HepG2 (cell line): ENCODE results near the gene VEGFB. TPM values are rescaled to one million over a fixed set of nuclear protein-coding genes. Genes with fewer than 3 reads are reported as not detected.

Source experiments
- ATAC-seq: fragments of 200-7000 bp; cut with Tn5 transposase; 3 replicates; pipeline ENCODE4 v1.9.1; 2020; ENCODE audit warnings: mild to moderate bottlenecking, moderate library complexity
- BruUV-seq: library from RNA; stranded (reverse); fragments of 400-500 nt; replicated peaks from 2 replicates; lab custom pipeline; 2021; lab: Mats Ljungman, UMichigan
- CTCF ChIA-PET: fragments of 300-600 bp; formaldehyde crosslinking; extraction: SDS; loops from one replicate; lab custom pipeline; 2021; ENCODE audit warnings: low total read pairs, inconsistent platforms, low intra/inter-chr PET ratio; lab: Yijun Ruan, JAX
- POLR2A ChIA-PET: fragments of 350-600 bp; sonication (Branson Sonifier 250); formaldehyde crosslinking; loops from one replicate; lab custom pipeline; 2020; ENCODE audit warnings: antibody characterized with exemption, inconsistent platforms; lab: Yijun Ruan, JAX
- DNase-seq: peaks from one replicate; pipeline ENCODE4 v3.0.0-alpha.2; 2015; ENCODE audit warnings: low spot score
- FAIRE-seq: peaks from 3 replicates; lab custom pipeline; 2011; peaks lifted over from hg19 to GRCh38; lab: Jason Lieb, UNC
- H2AFZ ChIP-seq: one replicate; pipeline ENCODE4 v1.6.1; 2011; ENCODE audit warnings: low read length, inconsistent platforms
- H3K27ac ChIP-seq: fragments of 300-600 bp; 3 replicates; pipeline ENCODE4 v1.8.0; 2011; ENCODE audit warnings: mixed run types, mild to moderate bottlenecking, mixed read lengths, low read length, inconsistent platforms; ENCODE audit not compliant: insufficient read depth; ENCODE audit errors: extremely low read length
- H3K27me3 ChIP-seq, 2 experiments: fragments of 200-600 bp in 1 of 2; 2 replicates in 1 of 2; 3 replicates in 1 of 2; pipeline versions ENCODE4 v1.6.0 to v1.8.0; 2011; ENCODE audit warnings: low read length in 2 of 2, mild to moderate bottlenecking in 2 of 2, moderate library complexity in 2 of 2, inconsistent platforms in 1 of 2; ENCODE audit not compliant: insufficient read depth in 2 of 2, control insufficient read depth in 1 of 2
- H3K36me3 ChIP-seq, 2 experiments: fragments of 200-600 bp in 1 of 2; replicated peaks in 1 of 2; 2 replicates in 1 of 2; 3 replicates in 1 of 2; pipeline versions ENCODE4 v1.5.1 to v1.8.0; 2011; ENCODE audit warnings: low read length in 2 of 2, inconsistent platforms in 1 of 2; ENCODE audit not compliant: insufficient read depth in 2 of 2, control insufficient read depth in 1 of 2
- H3K4me1 ChIP-seq: 2 replicates; pipeline ENCODE4 v1.5.1; 2012; ENCODE audit warnings: low read length, inconsistent platforms; ENCODE audit not compliant: insufficient read depth
- H3K4me2 ChIP-seq: 2 replicates; pipeline ENCODE4 v1.6.0; 2011; ENCODE audit warnings: low read depth, low read length, inconsistent platforms
- H3K4me3 ChIP-seq, 3 experiments: fragments of 200-600 bp in 1 of 3; sonication (generic), shearing (Covaris generic) in 1 of 3; replicated peaks in 1 of 3; 2 replicates each; pipeline ENCODE4 v1.5.1; 2011 to 2016; ENCODE audit warnings: low read length in 3 of 3, inconsistent platforms in 2 of 3, low read depth in 2 of 3, mild to moderate bottlenecking in 2 of 3, control low read depth in 1 of 3, mixed read lengths in 1 of 3; ENCODE audit not compliant: insufficient read depth in 1 of 3
- H3K79me2 ChIP-seq: one replicate; pipeline ENCODE4 v1.6.1; 2011; ENCODE audit warnings: low read length, inconsistent platforms; ENCODE audit not compliant: insufficient read depth
- H3K9ac ChIP-seq: 2 replicates; pipeline ENCODE4 v1.6.0; 2011; ENCODE audit warnings: mild to moderate bottlenecking, low read depth, low read length, inconsistent platforms; ENCODE audit not compliant: insufficient read depth
- H3K9me3 ChIP-seq: 2 replicates; pipeline ENCODE4 v1.5.1; 2012; ENCODE audit warnings: mild to moderate bottlenecking, low read length
- H4K20me1 ChIP-seq: 2 replicates; pipeline ENCODE4 v1.6.0; 2011; ENCODE audit warnings: inconsistent platforms, mild to moderate bottlenecking, low read length, moderate library complexity; ENCODE audit not compliant: insufficient read depth
- ATF1 ChIP-seq: IDR thresholded peaks from 2 replicates; pipeline ENCODE4 v1.6.1; 2016; ENCODE audit warnings: mild to moderate bottlenecking, control low read depth
- EED ChIP-seq: sonication (generic); formaldehyde crosslinking; IDR thresholded peaks from 2 replicates; pipeline ENCODE4 v1.5.0; 2020; ENCODE audit warnings: mild to moderate bottlenecking, missing genetic modification reagents
- MTA3 ChIP-seq: sonication (generic); formaldehyde crosslinking; IDR thresholded peaks from 2 replicates; pipeline ENCODE4 v1.4.0; 2020; ENCODE audit warnings: missing genetic modification reagents
- RAD21 ChIP-seq: fragments of 450-650 bp; formaldehyde crosslinking; IDR thresholded peaks from 2 replicates; pipeline ENCODE4 v1.5.0; 2020; ENCODE audit warnings: mild to moderate bottlenecking
- RXRB ChIP-seq: IDR thresholded peaks from 2 replicates; pipeline ENCODE4 v1.6.1; 2016; ENCODE audit warnings: borderline replicate concordance, missing genetic modification reagents, missing compliant biosample characterization
- SAP130 ChIP-seq: IDR thresholded peaks from 2 replicates; pipeline ENCODE4 v1.6.1; 2016; ENCODE audit warnings: low read depth
- SMAD3 ChIP-seq: sonication (generic); formaldehyde crosslinking; IDR thresholded peaks from 2 replicates; pipeline ENCODE4 v1.4.0; 2020; ENCODE audit warnings: missing genetic modification reagents
- SMC3 ChIP-seq: IDR thresholded peaks from 2 replicates; pipeline ENCODE4 v1.6.1; 2011; ENCODE audit warnings: low read length, improper control_type of control experiment
- SP140L ChIP-seq: sonication (generic); formaldehyde crosslinking; IDR thresholded peaks from 2 replicates; pipeline ENCODE4 v1.4.0; 2020; ENCODE audit warnings: missing genetic modification reagents, borderline replicate concordance
- SRSF4 ChIP-seq: fragments of 200-400 bp; formaldehyde crosslinking; IDR thresholded peaks from one replicate; pipeline ENCODE4 v1.6.1; 2018; ENCODE audit warnings: mild to moderate bottlenecking, low read depth, low read length, moderate library complexity; ENCODE audit not compliant: poor library complexity, severe bottlenecking
- TEAD3 ChIP-seq: optimal IDR thresholded peaks from 2 replicates; pipeline ENCODE3; 2016; ENCODE audit warnings: borderline replicate concordance
- ZNF788 ChIP-seq: sonication (generic); formaldehyde crosslinking; IDR thresholded peaks from 2 replicates; pipeline ENCODE4 v1.5.0; 2020; ENCODE audit warnings: mild to moderate bottlenecking, missing genetic modification reagents, borderline replicate concordance
- WGBS: methylation state at CpG from one replicate; pipeline ENCODE4 v1.1.6; 2017; ENCODE audit warnings: low lambda C conversion rate; 5-methylcytosine and 5-hydroxymethylcytosine counted together
- in situ Hi-C: cut with HindIII; loops from 2 replicates; pipeline ENCODE4 v1.10.0; 2017; ENCODE audit warnings: low pct_unique_long_range_greater_than_20kb; ENCODE audit not compliant: extremely low pct_ligation_motif_present
- intact Hi-C: fragments of 100-400 bp; cut with micrococcal nuclease; formaldehyde crosslinking; loops from one replicate; pipeline ENCODE4 v1.10.0; 2022; ENCODE audit not compliant: unreplicated experiment
- polyA plus RNA-seq, 8 experiments: library from polyadenylated mRNA; depleted of rRNA in 3 of 8; stranded (reverse) in 7 of 8; unstranded in 1 of 8; fragments of >200 nt; fragmentation: Illumina TruSeq in 4 of 8; extraction: Trizol in 4 of 8; gene quantifications; 2 replicates each; pipeline versions ENCODE4 v1.2.1 to v1.2.3, GENCODE V29; 2011 to 2016; ENCODE audit warnings: low read depth in 4 of 8, missing spikeins in 1 of 8, mixed read lengths in 1 of 8; ENCODE audit not compliant: insufficient read depth in 1 of 8
- total RNA-seq, 5 experiments: library from RNA; depleted of rRNA; stranded (reverse); fragments of >200 nt; fragmentation: Illumina TruSeq; extraction: Trizol; gene quantifications; 2 replicates each; pipeline ENCODE4 v1.2.3, GENCODE V29; 2016; ENCODE audit warnings: low read depth in 1 of 5
- TF ChIP-seq, protein P1 (sequence below): IDR thresholded peaks from 2 replicates; pipeline ENCODE4 v1.6.1; 2016; ENCODE audit warnings: low read depth, borderline replicate concordance
- TF ChIP-seq, protein P2 (sequence below): sonication (generic); formaldehyde crosslinking; IDR thresholded peaks from 2 replicates; pipeline ENCODE4 v1.5.0; 2020; ENCODE audit warnings: mild to moderate bottlenecking, missing genetic modification reagents, borderline replicate concordance
- TF ChIP-seq, protein P3 (sequence below): sonication (generic); formaldehyde crosslinking; IDR thresholded peaks from 2 replicates; pipeline ENCODE4 v1.5.1; 2020; ENCODE audit warnings: mild to moderate bottlenecking, moderate library complexity, missing genetic modification reagents

VEGFB gene
- total and polyA plus RNA-seq, 2 of the 13 experiments (the other 11 are each of a cell fraction or from before 2014, with no cell fraction given), result 9.0 to 11.3 TPM

DNA sequence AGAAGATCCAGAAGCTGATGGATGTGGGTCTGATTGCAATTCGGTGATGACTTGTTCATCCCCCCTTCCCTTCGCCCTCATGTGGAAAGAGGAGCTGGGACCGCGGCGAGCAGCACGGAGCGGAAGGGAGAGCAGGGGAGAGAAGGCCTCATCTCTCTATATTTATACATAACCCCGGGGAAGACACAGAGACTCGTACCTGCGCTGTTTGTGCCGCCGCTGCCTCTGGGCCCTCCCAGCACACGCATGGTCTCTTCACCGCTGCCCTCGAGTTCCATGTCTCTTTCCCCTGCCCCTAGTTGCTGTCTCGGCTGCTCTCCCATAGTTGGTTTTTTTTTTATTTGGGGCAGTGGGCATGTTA lies 30.3 kb upstream of the VEGFB start (continued):
- TF ChIP-seq MTA3 (CRISPR knock-in tag) (no peak), SRSF4 (no peak), EED (CRISPR knock-in tag) (no peak)

DNA sequence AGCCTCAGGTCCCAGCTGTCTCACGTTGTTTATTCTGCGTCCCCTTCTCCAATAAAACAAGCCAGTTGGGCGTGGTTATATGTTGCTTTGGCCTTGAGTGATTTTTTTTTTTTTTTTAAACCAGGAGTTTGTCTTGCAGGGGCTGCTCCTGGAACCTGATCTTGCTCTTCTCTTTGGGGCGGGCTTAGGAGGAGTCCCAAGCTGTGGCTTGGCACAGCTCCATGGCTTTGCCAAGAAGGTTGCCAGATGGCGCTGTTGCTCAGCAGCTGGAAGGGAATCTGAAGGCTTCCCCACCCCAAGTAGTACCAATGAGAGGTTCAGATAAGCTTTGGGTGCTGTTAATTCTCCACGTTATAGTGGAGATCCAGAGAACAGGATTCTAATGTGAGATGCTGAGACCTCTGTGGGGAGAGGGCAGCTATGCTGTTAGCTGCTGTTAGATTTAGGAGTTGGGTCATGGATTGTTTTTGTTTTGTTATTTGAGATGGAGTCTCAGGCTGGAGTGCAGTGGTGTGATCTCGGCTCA lies 29.9 kb upstream of the VEGFB start:
- Histone ChIP-seq H3K4me3 (no peak overlapping the region), H3K27me3 (no peaks in the 10 kb centered on the region), H3K79me2 (no peaks in the 10 kb centered on the region), H3K36me3 (peaks cover 36 to 45% of the 10 kb centered on the region in 2 experiments), H3K4me1 (peaks cover 17% of the 10 kb centered on the region), H3K9ac (no peak overlapping the region), H3K4me2 (no peak overlapping the region), H3K9me3 (no peaks in the 10 kb centered on the region), H2AFZ (no peak overlapping the region), H3K27ac (no peak overlapping the region), H4K20me1 (0 out of 2 replicates have a peak, but pooled peaks cover 2% of the 10 kb centered on the region)
- 88% methylated on average over 7 of the region's 7 CpGs for WGBS
- FAIRE-seq (peak; percentile 43), ATAC-seq (peak; percentile 25), DNase-seq (peak; percentile 59)
- BruUV-seq, result no TSS peak
- ChIA-PET CTCF (interaction anchor here (1.3 to 1.7 kb wide), 2 partner anchors 96 to 100 kb away, joined by 6 to 7 read pairs; partner anchors contain the start of gene CATSPERZ), POLR2A (interaction anchor here (0.8 to 3.8 kb wide), 11 partner anchors 13 to 127 kb away, joined by 3 to 18 read pairs (median 5); partner anchors contain the start of genes CATSPERZ, FKBP2, NUDT22 and STIP1)
- intact Hi-C loops, result no loop called here
- in situ Hi-C loops, result no loop called here
- TF ChIP-seq, protein P1, sequence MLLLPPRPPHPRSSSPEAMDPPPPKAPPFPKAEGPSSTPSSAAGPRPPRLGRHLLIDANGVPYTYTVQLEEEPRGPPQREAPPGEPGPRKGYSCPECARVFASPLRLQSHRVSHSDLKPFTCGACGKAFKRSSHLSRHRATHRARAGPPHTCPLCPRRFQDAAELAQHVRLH, result 0 out of 2 replicates have a peak, but pooled peaks have one; percentile 60
- TF ChIP-seq, protein P2, sequence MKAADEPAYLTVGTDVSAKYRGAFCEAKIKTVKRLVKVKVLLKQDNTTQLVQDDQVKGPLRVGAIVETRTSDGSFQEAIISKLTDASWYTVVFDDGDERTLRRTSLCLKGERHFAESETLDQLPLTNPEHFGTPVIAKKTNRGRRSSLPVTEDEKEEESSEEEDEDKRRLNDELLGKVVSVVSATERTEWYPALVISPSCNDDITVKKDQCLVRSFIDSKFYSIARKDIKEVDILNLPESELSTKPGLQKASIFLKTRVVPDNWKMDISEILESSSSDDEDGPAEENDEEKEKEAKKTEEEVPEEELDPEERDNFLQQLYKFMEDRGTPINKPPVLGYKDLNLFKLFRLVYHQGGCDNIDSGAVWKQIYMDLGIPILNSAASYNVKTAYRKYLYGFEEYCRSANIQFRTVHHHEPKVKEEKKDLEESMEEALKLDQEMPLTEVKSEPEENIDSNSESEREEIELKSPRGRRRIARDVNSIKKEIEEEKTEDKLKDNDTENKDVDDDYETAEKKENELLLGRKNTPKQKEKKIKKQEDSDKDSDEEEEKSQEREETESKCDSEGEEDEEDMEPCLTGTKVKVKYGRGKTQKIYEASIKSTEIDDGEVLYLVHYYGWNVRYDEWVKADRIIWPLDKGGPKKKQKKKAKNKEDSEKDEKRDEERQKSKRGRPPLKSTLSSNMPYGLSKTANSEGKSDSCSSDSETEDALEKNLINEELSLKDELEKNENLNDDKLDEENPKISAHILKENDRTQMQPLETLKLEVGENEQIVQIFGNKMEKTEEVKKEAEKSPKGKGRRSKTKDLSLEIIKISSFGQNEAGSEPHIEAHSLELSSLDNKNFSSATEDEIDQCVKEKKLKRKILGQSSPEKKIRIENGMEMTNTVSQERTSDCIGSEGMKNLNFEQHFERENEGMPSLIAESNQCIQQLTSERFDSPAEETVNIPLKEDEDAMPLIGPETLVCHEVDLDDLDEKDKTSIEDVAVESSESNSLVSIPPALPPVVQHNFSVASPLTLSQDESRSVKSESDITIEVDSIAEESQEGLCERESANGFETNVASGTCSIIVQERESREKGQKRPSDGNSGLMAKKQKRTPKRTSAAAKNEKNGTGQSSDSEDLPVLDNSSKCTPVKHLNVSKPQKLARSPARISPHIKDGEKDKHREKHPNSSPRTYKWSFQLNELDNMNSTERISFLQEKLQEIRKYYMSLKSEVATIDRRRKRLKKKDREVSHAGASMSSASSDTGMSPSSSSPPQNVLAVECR (CRISPR knock-in tag), result peak; percentile 29; the same call in 1 of the 2 replicates
- TF ChIP-seq SP140L (no peak), ATF1 (CRISPR knock-in tag) (0 out of 2 replicates have a peak, but pooled peaks have one; percentile 14), SAP130 (CRISPR knock-in tag) (peak; percentile 64), RXRB (0 out of 2 replicates have a peak, but pooled peaks have one; percentile 20), ZNF788 (CRISPR knock-in tag) (0 out of 2 replicates have a peak, but pooled peaks have one; percentile 24), SMC3 (peak; percentile 82; the same call in 1 of the 2 replicates), TEAD3 (CRISPR knock-in tag) (peak; percentile 21), RAD21 (CRISPR knock-in tag) (peak; percentile 68), SMAD3 (CRISPR knock-in tag) (no peak)
- TF ChIP-seq, protein P3, sequence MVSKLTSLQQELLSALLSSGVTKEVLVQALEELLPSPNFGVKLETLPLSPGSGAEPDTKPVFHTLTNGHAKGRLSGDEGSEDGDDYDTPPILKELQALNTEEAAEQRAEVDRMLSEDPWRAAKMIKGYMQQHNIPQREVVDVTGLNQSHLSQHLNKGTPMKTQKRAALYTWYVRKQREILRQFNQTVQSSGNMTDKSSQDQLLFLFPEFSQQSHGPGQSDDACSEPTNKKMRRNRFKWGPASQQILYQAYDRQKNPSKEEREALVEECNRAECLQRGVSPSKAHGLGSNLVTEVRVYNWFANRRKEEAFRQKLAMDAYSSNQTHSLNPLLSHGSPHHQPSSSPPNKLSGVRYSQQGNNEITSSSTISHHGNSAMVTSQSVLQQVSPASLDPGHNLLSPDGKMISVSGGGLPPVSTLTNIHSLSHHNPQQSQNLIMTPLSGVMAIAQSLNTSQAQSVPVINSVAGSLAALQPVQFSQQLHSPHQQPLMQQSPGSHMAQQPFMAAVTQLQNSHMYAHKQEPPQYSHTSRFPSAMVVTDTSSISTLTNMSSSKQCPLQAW (CRISPR knock-in tag), result peak; percentile 24; the same call in 1 of the 2 replicates
